Fibroblast of peridontal ligament (primary cell): ENCODE measurements around the gene ITPR1.
A peak's percentile ranks its signal among the peaks of the same experiment; 100 is the strongest.

Experiments
- DNase-seq: peaks from one replicate; pipeline ENCODE4 v3.0.0-alpha.2; 2010; ENCODE audit errors: extremely low read depth

ITPR1 gene

GRCh38 chr3:4686619-4687018, 193.5 kb downstream of the ITPR1 start:
- no peak for DNase-seq

DNA sequence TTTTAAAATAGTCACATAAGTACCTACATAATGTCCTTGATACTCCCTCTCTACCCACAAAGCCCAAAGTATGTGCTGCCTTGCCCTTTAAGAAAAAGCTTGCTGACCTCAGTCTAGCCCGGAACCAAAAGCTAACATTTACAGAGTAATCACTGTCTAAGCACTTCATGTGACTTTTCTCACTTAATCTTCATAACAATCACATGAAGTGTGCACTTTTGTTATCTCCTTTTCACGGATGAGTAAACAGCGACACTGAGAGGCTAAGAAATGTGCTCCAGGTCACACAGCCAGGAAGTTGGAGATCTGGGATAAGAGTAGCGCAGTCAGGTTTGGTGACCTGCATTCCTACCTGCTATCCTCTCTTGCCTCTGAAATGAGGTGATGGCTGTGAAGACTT, 194.0 kb downstream of the ITPR1 start:
- no peak for DNase-seq

GRCh38 chr3:4687596-4687995, 194.4 kb downstream of the ITPR1 start:
- no peak for DNase-seq

GRCh38 chr3:4688411-4688810, 195.3 kb downstream of the ITPR1 start:
- DNase-seq = no peak

DNA sequence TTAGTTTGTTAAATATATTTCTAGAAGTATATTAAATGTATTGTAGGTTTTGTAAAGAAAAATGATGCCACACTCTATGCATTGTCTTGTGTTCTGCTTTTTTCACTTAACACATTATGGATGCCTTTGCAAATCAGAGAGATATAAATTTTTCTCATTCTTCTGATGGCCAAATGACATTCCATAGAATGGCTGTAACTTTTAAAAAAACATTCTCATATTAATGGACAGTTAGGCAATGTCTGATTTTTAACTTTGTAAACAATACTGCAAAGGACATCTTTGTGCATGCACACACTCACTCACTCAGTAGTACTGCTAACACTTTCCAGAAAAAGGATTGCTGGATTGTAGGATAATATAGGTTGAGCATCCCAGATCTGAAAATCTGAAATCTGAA, 195.9 kb downstream of the ITPR1 start:
- DNase-seq = no peak

DNA sequence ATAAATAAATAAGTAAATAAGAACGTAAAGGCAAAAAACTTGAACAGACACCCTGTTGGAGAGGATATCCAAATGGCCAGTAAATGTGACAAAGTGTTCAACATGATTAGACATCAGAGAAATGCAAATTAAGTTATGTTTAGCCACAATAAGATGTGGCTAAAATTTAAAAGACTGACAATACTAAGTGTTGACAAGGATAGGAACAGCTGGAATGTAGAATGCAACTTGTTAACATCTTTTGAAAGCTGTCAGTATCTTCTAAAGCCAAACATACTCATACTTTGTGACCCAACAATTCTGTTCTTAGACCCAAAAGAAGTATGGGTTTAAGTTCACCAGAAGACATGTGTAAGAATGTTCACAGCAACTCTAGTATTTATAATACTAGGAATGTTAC, 197.1 kb downstream of the ITPR1 start:
- no peak for DNase-seq

DNA sequence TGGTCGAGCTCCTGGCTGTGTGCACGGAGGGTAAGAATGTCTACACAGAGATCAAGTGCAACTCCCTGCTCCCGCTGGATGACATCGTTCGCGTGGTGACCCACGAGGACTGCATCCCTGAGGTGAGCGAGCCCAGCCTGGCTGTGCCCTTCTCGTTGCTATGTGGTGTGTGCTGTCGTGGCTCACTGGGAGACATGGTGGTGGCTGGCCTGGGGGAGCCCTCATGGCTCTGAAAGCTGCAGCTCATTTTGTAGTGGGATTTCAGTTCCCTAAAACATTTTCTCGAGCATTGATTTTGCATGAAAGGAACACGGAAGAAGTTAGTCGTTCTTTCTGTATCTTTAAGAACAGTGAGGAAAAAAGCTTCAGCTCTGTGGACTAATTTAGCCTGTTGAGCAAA, 200.5 kb downstream of the ITPR1 start:
- DNase-seq = no peak

DNA sequence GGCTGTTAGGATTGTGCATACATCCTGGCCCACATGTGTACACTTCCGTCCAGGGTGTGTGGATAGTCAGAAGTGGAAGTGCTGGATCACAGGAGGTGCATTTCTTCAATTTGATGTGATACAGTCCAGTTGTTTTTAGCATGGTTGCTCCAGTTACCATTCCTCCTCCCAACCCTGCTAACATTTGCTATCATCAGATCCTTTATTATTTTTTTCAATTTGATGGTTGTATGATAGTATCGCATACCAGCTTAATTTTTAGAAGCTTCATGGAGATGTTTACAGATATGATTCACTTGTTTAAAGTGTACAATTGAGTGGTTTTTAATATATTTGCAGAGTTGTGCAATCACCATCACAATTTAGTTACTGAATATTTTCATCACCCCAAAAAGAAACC, 202.7 kb downstream of the ITPR1 start:
- DNase-seq = no peak

DNA sequence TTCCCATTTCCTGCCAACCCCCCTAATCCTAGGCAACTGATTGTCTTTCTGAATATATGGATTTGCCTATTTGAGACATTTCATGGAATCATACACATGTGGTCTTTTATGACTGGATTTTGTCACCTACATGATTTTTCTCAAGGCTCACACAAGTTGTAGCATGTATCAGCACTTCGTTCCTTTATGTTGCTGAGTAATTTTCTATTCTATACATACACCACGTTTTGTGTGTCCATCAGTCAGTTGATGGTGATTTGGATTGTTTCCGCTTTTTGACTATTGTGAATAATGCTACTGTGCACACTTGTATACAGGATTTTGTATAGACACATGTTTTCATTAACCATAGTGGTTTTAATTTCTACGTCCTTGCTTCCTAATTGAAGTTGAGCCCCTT, 203.1 kb downstream of the ITPR1 start:
- DNase-seq = no peak

DNA sequence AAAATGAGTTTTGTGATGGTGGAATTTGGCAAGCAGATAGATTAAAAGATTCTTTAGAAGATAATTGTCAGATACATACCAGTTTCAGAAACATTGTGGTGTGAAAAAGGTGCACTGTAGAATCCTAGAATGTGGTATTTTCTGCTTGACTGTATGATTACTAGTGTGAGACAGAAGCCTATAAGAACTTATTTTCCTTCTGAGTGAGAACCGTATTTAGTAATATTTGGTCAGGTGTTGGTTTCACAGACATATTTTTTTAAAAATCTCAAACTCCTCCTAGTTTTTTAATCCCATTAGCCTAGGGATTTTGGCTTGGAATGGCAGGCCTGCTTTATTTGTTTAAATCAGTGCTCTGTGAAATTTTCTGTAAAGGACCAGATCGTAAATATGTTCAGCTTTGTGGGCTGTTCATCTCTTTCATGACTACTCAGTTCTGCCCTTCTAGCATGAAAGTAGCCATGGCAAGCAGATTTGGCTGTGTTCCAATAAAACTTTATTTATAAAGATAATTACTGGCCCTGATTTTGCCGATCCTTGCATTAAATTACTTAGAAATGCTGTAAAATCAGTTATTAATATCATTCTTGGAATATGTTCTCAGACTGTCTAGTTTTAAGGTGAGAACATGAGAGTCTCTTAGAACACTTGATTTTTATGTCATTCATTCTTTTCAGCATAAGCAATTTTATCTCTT, 205.1 kb downstream of the ITPR1 start:
- DNase-seq = no peak

- DNase-seq = peak; percentile 41
Measured at GRCh38 chr3:4703054-4703480, 209.9 kb downstream of the ITPR1 start.

- DNase-seq = no peak
Measured at GRCh38 chr3:4704552-4704951, 211.4 kb downstream of the ITPR1 start.

GRCh38 chr3:4707324-4707723, 214.2 kb downstream of the ITPR1 start:
- DNase-seq = no peak

DNA sequence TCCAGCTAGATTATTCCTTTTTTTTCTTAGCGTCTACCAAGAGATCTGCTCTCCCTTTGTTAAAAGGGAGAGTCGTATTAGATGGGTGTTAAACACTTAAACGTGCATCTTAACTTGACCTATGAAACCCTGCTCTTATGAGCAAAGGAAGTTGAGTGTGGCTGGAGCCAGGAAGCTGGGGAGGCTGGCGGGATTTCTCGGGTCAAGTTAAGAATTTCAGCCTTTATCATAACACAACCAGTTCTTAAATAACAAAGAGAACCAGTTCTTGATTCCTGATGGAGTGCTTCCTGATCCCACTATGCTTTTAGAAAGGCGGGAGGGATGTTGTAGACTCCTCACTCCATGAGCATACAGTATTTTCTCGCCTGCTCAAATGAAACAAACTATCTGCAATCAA, 215.1 kb downstream of the ITPR1 start:
- DNase-seq = no peak

- DNase-seq = no peak
Measured at GRCh38 chr3:4709341-4709740, 216.2 kb downstream of the ITPR1 start.

GRCh38 chr3:4710191-4710590, 217.0 kb downstream of the ITPR1 start:
- no peak for DNase-seq

DNA sequence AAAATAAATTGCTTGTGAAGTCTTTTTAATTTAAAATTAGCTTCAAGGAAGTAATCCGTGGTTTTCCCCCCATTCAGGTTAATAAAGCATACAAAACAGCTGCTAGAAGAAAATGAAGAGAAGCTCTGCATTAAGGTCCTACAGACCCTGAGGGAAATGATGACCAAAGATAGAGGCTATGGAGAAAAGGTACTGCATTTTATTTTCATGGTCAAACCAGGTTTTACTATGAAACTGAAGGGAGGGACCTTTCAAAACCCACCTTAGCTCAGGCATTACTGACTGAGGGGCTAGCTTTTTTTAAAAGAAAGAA, 218.5 kb downstream of the ITPR1 start:
- DNase-seq = no peak

- DNase-seq = peak; percentile 70
Measured at GRCh38 chr3:4712109-4712508, 219.0 kb downstream of the ITPR1 start.

DNA sequence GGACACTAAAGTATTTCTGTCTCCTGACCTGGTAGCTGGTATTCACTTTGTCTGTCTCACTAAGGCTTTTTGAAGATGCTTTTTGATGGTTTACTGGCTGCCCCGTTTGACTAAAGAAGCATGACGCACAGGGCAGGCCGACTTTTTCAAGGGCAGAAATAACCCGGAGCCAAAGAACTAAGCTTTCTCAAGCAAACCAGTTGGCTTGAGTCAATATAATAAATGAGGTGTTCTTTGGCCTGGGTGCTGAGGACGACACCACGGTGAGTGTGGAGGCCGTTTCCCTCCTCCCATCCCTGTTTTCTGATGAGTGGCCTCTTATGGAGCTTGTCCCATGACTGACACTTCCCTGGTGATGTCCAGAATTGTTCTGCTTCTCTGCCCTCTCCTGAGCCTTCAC, 220.9 kb downstream of the ITPR1 start:
- DNase-seq = no peak

DNA sequence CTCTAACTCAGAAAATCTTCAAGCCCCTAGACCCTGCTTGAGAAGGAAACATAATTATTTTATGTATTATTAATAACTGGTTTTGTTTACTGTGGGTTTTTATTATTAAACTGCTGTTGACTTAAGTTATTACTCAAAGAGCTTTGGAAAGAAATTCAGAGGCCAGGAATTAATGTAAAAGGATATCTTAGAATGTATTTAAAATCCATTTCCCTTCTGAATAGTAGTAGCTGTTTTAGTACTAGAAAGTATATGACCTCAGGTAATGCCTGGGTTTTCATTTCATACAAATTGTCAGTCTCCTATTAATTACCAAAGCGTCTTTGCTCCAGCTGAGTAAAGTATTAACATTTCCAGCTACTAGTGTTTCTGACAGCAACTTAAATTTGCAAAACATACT, 223.1 kb downstream of the ITPR1 start:
- DNase-seq = no peak

DNA sequence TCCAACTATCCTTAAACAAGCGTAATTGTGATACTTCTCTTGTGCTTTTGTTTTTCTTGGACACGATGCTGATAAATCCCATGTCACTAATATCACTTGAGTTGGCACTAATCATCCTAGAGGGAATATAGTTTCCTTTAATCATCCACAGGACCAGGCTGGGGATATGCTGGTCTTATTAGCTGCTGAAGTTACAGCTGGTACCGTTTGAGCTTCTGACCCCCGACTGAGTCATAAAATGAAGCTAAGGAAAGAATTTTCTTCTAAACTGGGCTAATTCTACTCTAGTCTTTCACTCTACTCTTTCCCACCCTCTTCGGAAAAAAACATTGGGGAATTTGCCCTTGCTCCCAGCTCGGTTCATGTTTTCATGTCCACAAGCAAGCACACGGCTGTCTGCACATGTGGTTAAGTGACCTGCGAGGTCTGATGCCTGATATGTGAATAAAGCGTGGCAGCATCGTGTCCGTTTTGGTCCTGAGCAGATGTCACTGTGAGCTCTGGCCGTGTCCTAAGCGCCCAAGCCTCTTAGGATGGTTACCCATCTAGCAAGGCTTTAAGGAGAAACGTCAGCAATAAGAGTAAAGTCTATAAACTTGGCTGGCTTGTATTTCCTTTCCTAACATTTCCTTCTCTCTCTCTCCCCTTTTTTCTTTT, 223.7 kb downstream of the ITPR1 start:
- DNase-seq = peak; percentile 85

DNA sequence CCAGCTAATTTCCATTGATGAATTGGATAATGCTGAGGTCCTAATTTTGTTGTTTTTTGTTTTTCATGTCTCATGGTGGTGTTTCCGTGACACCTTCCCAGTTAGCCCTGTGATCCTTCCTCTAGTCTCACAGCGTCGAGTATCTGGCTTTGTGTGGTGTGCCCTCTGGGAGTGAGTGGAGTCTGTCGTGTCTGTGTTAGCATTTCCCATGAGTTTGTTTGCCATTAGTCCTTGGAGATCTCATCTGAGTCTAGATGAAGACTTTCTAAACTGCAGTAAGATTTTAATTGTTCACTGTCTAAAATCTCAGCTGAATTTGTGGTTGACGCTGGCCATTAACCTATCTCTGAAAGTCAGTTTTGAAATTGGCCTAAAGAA, 224.2 kb downstream of the ITPR1 start:
- DNase-seq = no peak

DNA sequence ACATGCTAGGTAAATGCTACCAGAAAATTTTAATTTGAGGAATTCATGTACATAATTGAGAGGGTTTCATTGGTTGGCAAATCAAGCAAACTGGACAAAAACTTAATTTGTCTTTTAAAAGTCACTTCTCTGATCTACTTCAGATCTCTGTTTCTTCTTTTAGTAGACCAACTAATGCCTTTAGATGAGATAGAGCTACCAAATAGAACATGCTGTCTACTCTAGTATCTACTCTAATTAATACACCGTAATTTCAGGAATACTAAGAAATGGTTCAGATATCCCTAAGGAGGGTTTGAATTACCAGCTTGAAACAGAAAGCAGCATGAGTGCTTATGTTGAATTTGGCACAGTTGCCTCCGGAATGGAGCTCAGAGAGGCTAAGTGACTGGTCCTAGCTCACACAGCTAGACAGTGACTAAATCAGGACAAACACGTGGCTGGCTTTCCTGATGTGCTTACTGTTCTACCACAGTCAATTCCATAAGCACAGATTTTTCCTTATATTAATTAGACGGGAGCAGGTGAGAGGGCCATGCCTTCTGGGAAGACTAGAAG, 225.1 kb downstream of the ITPR1 start:
- DNase-seq = no peak

DNA sequence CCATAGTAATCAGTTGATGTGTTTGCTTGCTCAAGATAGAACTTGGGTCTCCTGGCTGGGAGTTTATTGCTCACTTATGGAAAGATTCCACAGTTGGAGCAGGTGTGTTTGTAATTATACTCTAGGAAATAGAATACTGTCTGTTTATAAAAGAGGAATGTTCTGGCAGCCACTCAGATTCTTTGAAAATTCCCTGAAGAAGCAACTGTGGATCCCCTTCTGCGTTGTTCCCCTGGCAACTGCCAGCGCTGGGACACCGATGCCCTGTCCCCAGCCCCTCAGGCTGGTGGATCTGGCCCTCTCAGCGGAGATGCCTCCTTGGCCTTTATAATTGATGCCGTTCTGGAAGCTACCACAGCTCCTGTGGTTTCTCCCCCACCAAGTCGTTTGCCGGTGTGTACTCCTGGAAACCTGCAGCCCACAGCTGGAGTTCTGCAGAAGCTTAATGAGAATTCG, 225.9 kb downstream of the ITPR1 start:
- DNase-seq = peak; percentile 41
